ENCODE data around the gene URI1. TPM values are rescaled to one million over a fixed set of nuclear protein-coding genes. Genes with fewer than 3 reads are reported as not detected.

URI1 gene, protein sequence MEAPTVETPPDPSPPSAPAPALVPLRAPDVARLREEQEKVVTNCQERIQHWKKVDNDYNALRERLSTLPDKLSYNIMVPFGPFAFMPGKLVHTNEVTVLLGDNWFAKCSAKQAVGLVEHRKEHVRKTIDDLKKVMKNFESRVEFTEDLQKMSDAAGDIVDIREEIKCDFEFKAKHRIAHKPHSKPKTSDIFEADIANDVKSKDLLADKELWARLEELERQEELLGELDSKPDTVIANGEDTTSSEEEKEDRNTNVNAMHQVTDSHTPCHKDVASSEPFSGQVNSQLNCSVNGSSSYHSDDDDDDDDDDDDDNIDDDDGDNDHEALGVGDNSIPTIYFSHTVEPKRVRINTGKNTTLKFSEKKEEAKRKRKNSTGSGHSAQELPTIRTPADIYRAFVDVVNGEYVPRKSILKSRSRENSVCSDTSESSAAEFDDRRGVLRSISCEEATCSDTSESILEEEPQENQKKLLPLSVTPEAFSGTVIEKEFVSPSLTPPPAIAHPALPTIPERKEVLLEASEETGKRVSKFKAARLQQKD
- 71.0 TPM for total RNA-seq (2021; ENCODE audit: unreplicated experiment)
- 53.7 TPM for polyA plus RNA-seq (2012; ENCODE audit: insufficient read length)
- percentile 92 among the genes with signal in this experiment for Bru-seq, nascent RNA
- BruChase-seq, experiment 1, labeled RNA remaining after a 2-hour chase, result percentile 90 among the genes with signal in this experiment
- BruChase-seq, experiment 2, labeled RNA remaining after a 6-hour chase, result percentile 88 among the genes with signal in this experiment
- long read RNA-seq, transcript URI1-202 (11 exons, 3,444 nt), result major isoform, 30 of 132 reads
- long read RNA-seq, transcript URI1-206 (10 exons, 2,495 nt), result minor isoform, 20 of 132 reads
- long read RNA-seq, partial matches to known transcripts, result 46 of 132 reads
- long read RNA-seq, other reads (novel, unspliced or antisense), result 36 of 132 reads

DNA sequence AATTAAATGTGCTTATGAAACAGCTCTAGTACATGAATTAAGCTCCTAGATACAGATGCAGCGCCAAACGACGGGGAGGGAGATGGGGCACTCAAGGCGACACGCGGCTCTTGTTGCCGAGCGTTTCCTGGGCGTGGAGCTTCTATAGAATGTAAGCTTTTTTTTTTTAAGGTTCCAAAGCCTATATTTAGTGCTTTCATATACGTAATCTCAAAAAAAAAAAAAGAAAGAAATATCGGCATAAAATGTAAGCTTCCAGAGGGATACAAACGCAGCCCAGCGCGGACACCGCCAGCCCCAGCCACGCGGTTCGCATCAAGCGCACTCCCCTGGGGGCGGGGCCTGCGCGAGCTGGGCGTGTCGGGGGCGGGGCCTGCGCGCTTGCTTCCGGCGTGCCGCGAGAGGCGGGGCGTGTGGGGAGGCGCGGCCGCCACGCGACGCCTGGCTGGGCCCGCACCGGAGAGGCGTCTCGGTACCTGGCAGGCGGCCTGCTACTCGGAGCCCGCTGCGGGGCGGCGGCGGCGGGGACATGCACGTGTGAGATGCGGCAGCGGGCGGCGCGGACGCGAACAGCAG is at the start of gene URI1:
Gene URI1, plus strand, starts transcription at position 412 of the 576 bp plus-strand sequence. CDS start 309 bp downstream, outside the sequence.
- intact Hi-C loops (cut with micrococcal nuclease; ENCODE audit: unreplicated experiment), result no loop called here
- peak; percentile 97 for ATAC-seq

DNA sequence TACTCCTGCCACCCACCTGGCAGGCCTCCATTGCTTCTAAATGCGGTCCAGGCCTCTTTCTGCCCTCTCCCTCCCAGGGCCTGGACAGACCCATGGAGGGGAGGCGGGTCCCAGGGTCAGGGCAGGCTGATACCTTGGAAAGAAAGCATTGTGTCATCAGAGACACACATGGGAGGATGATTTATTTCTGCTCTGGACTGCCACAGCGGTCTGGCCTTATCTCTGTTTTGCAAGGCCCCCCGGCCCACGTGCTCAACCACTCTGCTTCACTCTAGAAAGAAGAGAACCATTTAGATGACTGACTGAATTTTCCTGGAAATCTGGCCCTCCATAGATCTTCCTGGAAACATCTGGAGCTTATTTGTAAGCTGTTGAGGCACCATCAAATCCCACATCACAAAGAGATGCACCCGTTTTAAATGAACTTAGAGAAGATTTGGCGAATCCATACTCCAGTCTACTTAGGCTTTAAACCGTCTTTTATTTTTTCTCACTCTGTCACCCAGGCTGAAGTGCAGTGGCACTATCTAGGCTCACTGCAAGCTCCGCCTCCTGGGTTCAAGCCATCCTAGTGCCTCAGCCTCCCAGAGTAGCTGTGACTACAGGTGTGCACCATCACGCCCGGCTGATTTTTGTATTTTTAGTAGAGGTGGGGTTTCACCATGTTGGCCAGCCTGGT is 48.3 kb upstream of the URI1 start:
- H3K4me1 ChIP-seq (ENCODE audit: control insufficient read depth, insufficient read depth, low read length), result no peaks in the 10 kb centered on the region
- no peak overlapping the region for H3K4me3 ChIP-seq (ENCODE audit: low read depth in 2 of 2, low read length in 2 of 2)
- no peaks in the 10 kb centered on the region; the same call in none of the 2 replicates for H3K27me3 ChIP-seq (ENCODE audit: control insufficient read depth, insufficient read depth, low read length)
- H3K27ac ChIP-seq (ENCODE audit: low read length), result no peak overlapping the region
- intact Hi-C loops (cut with micrococcal nuclease; ENCODE audit: unreplicated experiment) (no loop called here), in situ Hi-C loops (cut with HindIII; ENCODE audit: low pct_unique_long_range_greater_than_20kb, low sequenced_read_pairs) (no loop called here)
- no peaks in the 10 kb centered on the region for H3K36me3 ChIP-seq (ENCODE audit: control insufficient read depth, insufficient read depth, low read length)
- H3K9me3 ChIP-seq (ENCODE audit: control insufficient read depth, insufficient read depth, low read depth, low read length), result no peaks in the 10 kb centered on the region
- TF ChIP-seq TCF7L2 (IDR thresholded peaks at IDR 0.05; ENCODE audit: low read depth, low read length) (no peak), SIN3A (IDR thresholded peaks at IDR 0.05; ENCODE audit: borderline replicate concordance, insufficient read depth, low read depth, low read length) (no peak), POLR2AphosphoS5 (IDR thresholded peaks at IDR 0.05; ENCODE audit: low read depth, low read length) (no peak)
- TF ChIP-seq, protein P1, sequence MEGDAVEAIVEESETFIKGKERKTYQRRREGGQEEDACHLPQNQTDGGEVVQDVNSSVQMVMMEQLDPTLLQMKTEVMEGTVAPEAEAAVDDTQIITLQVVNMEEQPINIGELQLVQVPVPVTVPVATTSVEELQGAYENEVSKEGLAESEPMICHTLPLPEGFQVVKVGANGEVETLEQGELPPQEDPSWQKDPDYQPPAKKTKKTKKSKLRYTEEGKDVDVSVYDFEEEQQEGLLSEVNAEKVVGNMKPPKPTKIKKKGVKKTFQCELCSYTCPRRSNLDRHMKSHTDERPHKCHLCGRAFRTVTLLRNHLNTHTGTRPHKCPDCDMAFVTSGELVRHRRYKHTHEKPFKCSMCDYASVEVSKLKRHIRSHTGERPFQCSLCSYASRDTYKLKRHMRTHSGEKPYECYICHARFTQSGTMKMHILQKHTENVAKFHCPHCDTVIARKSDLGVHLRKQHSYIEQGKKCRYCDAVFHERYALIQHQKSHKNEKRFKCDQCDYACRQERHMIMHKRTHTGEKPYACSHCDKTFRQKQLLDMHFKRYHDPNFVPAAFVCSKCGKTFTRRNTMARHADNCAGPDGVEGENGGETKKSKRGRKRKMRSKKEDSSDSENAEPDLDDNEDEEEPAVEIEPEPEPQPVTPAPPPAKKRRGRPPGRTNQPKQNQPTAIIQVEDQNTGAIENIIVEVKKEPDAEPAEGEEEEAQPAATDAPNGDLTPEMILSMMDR (IDR thresholded peaks at IDR 0.05), result no peak
- TF ChIP-seq, protein P2, sequence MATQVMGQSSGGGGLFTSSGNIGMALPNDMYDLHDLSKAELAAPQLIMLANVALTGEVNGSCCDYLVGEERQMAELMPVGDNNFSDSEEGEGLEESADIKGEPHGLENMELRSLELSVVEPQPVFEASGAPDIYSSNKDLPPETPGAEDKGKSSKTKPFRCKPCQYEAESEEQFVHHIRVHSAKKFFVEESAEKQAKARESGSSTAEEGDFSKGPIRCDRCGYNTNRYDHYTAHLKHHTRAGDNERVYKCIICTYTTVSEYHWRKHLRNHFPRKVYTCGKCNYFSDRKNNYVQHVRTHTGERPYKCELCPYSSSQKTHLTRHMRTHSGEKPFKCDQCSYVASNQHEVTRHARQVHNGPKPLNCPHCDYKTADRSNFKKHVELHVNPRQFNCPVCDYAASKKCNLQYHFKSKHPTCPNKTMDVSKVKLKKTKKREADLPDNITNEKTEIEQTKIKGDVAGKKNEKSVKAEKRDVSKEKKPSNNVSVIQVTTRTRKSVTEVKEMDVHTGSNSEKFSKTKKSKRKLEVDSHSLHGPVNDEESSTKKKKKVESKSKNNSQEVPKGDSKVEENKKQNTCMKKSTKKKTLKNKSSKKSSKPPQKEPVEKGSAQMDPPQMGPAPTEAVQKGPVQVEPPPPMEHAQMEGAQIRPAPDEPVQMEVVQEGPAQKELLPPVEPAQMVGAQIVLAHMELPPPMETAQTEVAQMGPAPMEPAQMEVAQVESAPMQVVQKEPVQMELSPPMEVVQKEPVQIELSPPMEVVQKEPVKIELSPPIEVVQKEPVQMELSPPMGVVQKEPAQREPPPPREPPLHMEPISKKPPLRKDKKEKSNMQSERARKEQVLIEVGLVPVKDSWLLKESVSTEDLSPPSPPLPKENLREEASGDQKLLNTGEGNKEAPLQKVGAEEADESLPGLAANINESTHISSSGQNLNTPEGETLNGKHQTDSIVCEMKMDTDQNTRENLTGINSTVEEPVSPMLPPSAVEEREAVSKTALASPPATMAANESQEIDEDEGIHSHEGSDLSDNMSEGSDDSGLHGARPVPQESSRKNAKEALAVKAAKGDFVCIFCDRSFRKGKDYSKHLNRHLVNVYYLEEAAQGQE (IDR thresholded peaks at IDR 0.05; ENCODE audit: insufficient read depth in 1 of 2, low read depth in 2 of 2, low read length in 1 of 2), result no peak
- ChIA-PET CTCF (interaction anchor here (0.5 kb wide), 1 partner anchor 78 kb away, joined by 8 read pairs; no protein-coding TSS in a partner anchor), POLR2A (no interaction called here)
- DNase-seq (ENCODE audit: low read depth, low spot score), result no peak
- ATAC-seq, result no peak
- BruUV-seq (replicated peaks), result no TSS peak

More for the DNA sequence above, at the start of gene URI1:
- DNase-seq (ENCODE audit: low read depth, low spot score), result peak; percentile 61
- in situ Hi-C loops (cut with HindIII; ENCODE audit: low pct_unique_long_range_greater_than_20kb, low sequenced_read_pairs), result no loop called here
- Histone ChIP-seq H3K9me3 (ENCODE audit: control insufficient read depth, insufficient read depth, low read depth, low read length) (no peaks in the 10 kb centered on the region), H3K4me1 (ENCODE audit: control insufficient read depth, insufficient read depth, low read length) (peaks cover 19% of the 10 kb centered on the region), H3K27ac (ENCODE audit: low read length) (peak within 1 kb of the TSS; percentile 91), H3K4me3 (ENCODE audit: low read depth in 2 of 2, low read length in 2 of 2) (peak within 1 kb of the TSS; percentile 90 to 94), H3K36me3 (ENCODE audit: control insufficient read depth, insufficient read depth, low read length) (no peaks in the 10 kb centered on the region; the same call in 1 of the 2 replicates), H3K27me3 (ENCODE audit: control insufficient read depth, insufficient read depth, low read length) (no peaks in the 10 kb centered on the region)
- ChIA-PET POLR2A (interaction anchor here (0.6 to 0.8 kb wide), 5 partner anchors 36 to 447 kb away, joined by 3 to 5 read pairs (median 4); no protein-coding TSS in a partner anchor), CTCF (interaction anchor here (0.6 to 1.1 kb wide), 5 partner anchors 8 to 151 kb away, joined by 3 to 7 read pairs (median 5); no protein-coding TSS in a partner anchor)
- TF ChIP-seq SIN3A (IDR thresholded peaks at IDR 0.05; ENCODE audit: borderline replicate concordance, insufficient read depth, low read depth, low read length) (peak; percentile 57; the same call in 1 of the 2 replicates), TCF7L2 (IDR thresholded peaks at IDR 0.05; ENCODE audit: low read depth, low read length) (no peak), POLR2AphosphoS5 (IDR thresholded peaks at IDR 0.05; ENCODE audit: low read depth, low read length) (peak; percentile 85)
- BruUV-seq (replicated peaks), result no TSS peak
